ENCODE results near the gene TMEM161A. TPM values are rescaled to one million over a fixed set of nuclear protein-coding genes. Genes with fewer than 3 reads are reported as not detected.

The TMEM161A gene
- total and polyA plus RNA-seq, 2 of the 13 experiments (the other 11 are each of a cell fraction or from before 2014, with no cell fraction given), result 25.9 to 31.4 TPM

GRCh38 chr19:19083413-19084178 is 54.7 kb downstream of the TMEM161A start:
- Histone ChIP-seq H4K20me1 (ENCODE audit: insufficient read depth, low read length) (no peaks in the 10 kb centered on the region), H3K4me1 (ENCODE audit: insufficient read depth, low read length) (no peaks in the 10 kb centered on the region), H3K9ac (ENCODE audit: insufficient read depth, low read depth, low read length) (no peak overlapping the region), H2AFZ (ENCODE audit: low read length) (no peak overlapping the region), H3K79me2 (ENCODE audit: insufficient read depth, low read length) (no peaks in the 10 kb centered on the region), H3K9me3 (ENCODE audit: low read length) (no peaks in the 10 kb centered on the region), H3K27ac (ENCODE audit: extremely low read length, insufficient read depth, low read length) (no peak overlapping the region), H3K4me3 (replicated peaks in 1 of 3; ENCODE audit: insufficient read depth in 1 of 3, low read depth in 2 of 3, low read length in 3 of 3) (no peak overlapping the region), H3K36me3 (replicated peaks in 1 of 2; ENCODE audit: control insufficient read depth in 1 of 2, insufficient read depth in 2 of 2, low read length in 2 of 2) (peaks cover 0 to 2% of the 10 kb centered on the region in 2 experiments; a peak in 2 of 5 replicates), H3K27me3 (ENCODE audit: control insufficient read depth in 1 of 2, insufficient read depth in 2 of 2, low read length in 2 of 2) (no peaks in the 10 kb centered on the region), H3K4me2 (ENCODE audit: low read depth, low read length) (no peak overlapping the region)
- WGBS (ENCODE audit: low lambda C conversion rate), result 94% methylated on average over 10 of the region's 10 CpGs
- no peak for FAIRE-seq
- ChIA-PET CTCF (ENCODE audit: low intra/inter-chr PET ratio, low total read pairs) (no interaction called here), POLR2A (no interaction called here)
- intact Hi-C loops (cut with micrococcal nuclease; ENCODE audit: unreplicated experiment), result no loop called here
- no TSS peak for BruUV-seq (replicated peaks)
- in situ Hi-C loops (cut with HindIII; ENCODE audit: extremely low pct_ligation_motif_present, low pct_unique_long_range_greater_than_20kb), result no loop called here
- no peak; the same call in 2 of the 3 replicates for ATAC-seq
- no peak for DNase-seq (ENCODE audit: low spot score)
- TF ChIP-seq ZKSCAN5 (CRISPR knock-in tag; IDR thresholded peaks at IDR 0.05), result no peak
- TF ChIP-seq ZUFSP (CRISPR knock-in tag; IDR thresholded peaks at IDR 0.05; ENCODE audit: borderline replicate concordance), result no peak
- TF ChIP-seq BATF2 (CRISPR knock-in tag; IDR thresholded peaks at IDR 0.05), result no peak
- TF ChIP-seq CENPBD1 (CRISPR knock-in tag; IDR thresholded peaks at IDR 0.05; ENCODE audit: borderline replicate concordance, low read depth), result no peak
- TF ChIP-seq SKIL (CRISPR knock-in tag; IDR thresholded peaks at IDR 0.05; ENCODE audit: borderline replicate concordance), result no peak
- TF ChIP-seq ZBTB3 (CRISPR knock-in tag; IDR thresholded peaks at IDR 0.05; ENCODE audit: borderline replicate concordance, low read depth), result no peak
- no peak for TF ChIP-seq NFE2 (CRISPR knock-in tag; IDR thresholded peaks at IDR 0.05)
- no peak for TF ChIP-seq HMGXB4 (CRISPR knock-in tag; IDR thresholded peaks at IDR 0.05; ENCODE audit: borderline replicate concordance in 1 of 2, low read depth in 1 of 2)
- no peak for TF ChIP-seq ZNF782 (CRISPR knock-in tag; IDR thresholded peaks at IDR 0.05; ENCODE audit: borderline replicate concordance)
- no peak for TF ChIP-seq CSRNP2 (CRISPR knock-in tag; conservative IDR thresholded peaks at IDR 0.05; ENCODE audit: low read depth)
- TF ChIP-seq ARNTL (CRISPR knock-in tag; IDR thresholded peaks at IDR 0.05), result no peak
- no peak for TF ChIP-seq KDM5A (IDR thresholded peaks at IDR 0.05; ENCODE audit: borderline replicate concordance, low read length)
- no peak for TF ChIP-seq ZNF616 (CRISPR knock-in tag; IDR thresholded peaks at IDR 0.05; ENCODE audit: low read depth)
